ENCODE measurements around the gene OR8B3.

Gene OR8B3

DNA sequence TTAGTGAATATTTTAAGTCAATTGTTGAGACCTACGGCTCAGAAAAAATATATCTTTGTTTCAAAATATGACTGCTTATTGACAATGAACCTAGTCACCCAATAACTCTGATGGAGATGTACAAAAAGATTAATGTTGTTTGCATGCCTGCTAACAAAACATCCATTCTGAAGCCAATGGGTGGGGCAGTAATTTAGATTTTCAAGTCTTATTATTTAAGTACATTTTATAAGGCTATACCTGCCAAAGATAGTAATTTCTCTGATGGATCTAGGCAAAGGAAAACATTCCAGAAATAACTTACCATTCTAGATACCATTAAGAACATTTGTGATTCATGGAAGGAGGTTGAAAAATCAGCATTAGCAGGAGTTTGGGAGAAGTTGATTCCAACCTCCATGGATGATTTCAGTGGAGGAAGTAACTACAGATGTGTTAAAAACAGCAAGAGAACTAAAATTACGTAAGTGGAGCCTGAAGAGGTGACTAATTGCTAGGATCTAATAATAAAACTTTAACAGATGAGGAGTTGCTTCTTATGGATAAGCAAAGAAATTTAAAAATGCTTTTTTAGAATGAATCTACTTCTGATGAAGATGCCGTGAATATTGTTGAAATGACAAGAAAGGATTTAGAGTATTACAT, 52.4 kb downstream of the OR8B3 start:
- DNase-seq = no peak

Data from NCI-H187 treated with DMSO at 0.1 percent for 48 hours (cell line).